Activated CD8-positive, alpha-beta memory T cell treated with anti-CD3 and anti-CD28 coated beads, Interleukin-2, amount 50 U/mL, for 48 hours (primary cell): ENCODE results near the gene HIRA.
"Not testable (repeated sequence)": the region's sequence is repeated elsewhere in the genome, so short reads cannot be mapped to it uniquely, and the experiment has no call there.

Source experiments
- DNase-seq: peaks from one replicate; pipeline ENCODE4 v3.0.0-alpha.2; 2020

HIRA gene

GRCh38 chr22:19382240-19382639 lies 49.3 kb downstream of the HIRA start:
- DNase-seq: peak; percentile 17

DNA sequence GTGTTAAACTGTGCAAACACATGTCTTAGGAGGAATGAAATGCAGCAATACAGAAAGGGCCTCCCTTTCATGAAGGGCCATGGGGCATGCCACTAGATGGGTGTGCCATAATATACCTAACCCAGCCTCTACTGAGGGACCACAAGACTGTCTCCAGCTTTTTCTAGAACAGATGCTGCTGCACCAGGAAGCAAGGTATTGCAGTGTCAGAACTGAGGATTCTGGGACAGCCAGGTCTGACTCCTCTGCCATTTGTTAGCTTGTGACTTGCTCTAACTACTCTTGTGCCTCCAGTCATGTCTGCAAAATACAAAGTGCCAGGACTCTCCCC lies 53.2 kb downstream of the HIRA start:
- DNase-seq: peak; percentile 10

DNA sequence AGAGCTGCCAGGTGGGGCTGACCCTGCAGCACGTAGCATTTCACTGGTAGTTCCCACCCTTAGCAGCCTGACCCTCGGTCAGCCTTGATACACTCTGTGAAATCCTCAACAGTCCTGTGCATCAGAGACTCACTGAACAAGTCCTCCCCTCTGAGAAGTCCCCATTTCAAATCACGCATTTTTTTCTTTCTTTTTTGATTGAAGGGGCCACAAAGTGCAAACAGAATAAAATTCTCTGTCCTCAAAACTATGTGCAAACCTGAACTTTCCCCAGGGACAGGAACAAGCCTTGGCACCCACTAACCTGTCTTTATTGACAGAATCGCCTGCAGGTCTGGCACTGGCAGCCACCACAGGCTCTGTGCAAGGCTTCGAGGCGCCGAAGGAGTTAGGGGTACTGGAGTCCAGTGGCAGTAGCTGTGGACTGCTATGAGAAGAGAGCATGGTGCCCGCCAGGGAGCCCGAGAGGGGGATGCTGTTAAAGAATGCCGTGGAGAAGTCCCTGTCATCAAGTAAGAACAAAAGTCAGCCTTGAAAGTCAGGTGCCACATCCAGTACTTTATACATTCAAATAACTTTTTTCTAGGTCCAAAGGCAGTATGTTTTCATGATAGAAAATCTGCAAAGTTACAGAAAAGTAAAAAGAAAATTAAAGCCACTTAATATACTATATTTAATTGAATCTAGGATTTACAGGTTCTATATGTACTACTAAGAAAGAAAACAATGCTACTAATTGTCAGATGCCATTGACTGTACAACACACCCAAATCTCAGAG lies 53.8 kb downstream of the HIRA start:
- DNase-seq: peak; percentile 25

DNA sequence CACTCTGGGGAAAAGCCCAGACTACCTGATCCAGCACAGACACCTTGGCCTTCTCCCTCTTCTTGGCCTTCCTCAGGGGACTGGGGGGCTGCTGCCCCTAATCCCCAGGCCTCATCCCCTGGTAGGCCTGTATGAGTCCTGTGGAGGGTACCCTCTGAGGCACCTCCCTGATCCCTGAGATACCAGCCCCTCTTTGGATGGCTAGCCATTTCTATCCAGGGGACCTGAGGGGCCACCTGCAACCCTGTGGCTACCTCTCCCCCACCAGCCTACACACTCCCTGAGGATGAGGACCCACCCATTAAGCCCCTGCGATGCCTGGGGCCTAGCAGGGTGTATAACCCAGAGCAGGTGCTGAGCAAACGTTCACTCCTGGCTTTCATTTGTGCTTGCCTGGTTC lies 54.6 kb downstream of the HIRA start:
- DNase-seq: peak; percentile 30

DNA sequence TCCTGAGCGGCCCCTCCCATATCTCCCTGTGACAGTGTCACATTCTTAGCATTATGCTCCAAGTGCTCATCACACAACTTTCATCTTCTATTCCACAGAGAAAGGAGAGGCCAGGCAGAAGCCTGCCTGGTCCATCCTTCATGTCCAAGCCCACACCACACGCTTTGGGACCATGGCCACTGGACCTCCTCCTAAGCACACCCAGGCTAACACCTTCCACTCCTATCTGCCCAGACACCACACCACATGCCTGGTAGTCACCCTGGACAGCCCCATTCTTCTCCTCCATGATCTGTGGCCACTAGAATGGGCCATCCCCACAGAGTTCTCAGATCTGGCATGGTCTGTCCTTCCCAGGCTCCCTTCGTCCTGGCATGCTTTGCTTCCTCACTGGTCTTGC lies 55.3 kb downstream of the HIRA start:
- peak; percentile 25 for DNase-seq

GRCh38 chr22:19375435-19375834 lies 56.1 kb downstream of the HIRA start:
- DNase-seq: peak; percentile 22

DNA sequence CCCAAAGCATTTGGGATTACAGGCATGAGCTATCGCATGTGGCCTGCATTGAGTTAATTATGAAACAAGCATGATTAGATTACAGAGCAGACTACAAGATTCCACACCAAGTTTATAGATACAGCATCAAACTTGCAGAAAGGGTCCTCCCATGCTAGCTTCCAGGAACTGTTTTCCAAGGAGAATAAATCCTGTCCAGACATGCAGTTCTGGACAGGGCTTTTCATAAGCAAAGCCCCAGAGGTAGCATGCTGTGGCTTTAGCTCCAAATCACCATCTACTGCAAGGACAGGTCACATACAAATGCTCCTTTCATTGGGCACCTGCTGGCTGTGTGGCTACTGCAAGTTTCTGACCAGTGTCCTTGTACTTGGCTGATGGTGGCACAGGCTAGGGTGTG lies 57.1 kb downstream of the HIRA start:
- no peak for DNase-seq

- DNase-seq: no peak
Measured at GRCh38 chr22:19373450-19373849, 58.1 kb downstream of the HIRA start.

- no peak for DNase-seq
Measured at GRCh38 chr22:19371893-19372292, 59.6 kb downstream of the HIRA start.

DNA sequence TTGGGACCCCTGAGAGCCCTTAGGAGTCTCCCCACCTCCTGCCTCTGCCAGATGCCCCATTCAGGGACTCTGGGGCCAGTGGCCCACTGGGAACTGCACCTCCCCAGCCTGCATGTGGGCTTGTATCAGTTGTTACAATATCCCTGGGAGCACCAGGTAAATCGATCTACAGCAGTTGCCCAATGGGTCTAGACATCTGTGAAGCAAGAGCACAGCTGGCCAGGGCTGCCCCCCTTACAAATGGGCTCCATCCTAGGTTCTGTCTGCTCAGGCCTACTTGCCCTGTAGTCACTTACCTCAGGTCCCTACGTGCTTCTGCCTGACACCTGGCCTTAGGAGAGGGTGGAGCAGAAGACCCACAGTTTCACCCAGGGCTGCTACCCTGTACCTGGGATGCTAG lies 62.7 kb downstream of the HIRA start:
- DNase-seq: peak; percentile 35

GRCh38 chr22:19367763-19368367 lies 63.7 kb downstream of the HIRA start:
- DNase-seq: peak; percentile 8

- DNase-seq: not testable (repeated sequence)
Measured at GRCh38 chr22:19363541-19363940, 68.0 kb downstream of the HIRA start.

DNA sequence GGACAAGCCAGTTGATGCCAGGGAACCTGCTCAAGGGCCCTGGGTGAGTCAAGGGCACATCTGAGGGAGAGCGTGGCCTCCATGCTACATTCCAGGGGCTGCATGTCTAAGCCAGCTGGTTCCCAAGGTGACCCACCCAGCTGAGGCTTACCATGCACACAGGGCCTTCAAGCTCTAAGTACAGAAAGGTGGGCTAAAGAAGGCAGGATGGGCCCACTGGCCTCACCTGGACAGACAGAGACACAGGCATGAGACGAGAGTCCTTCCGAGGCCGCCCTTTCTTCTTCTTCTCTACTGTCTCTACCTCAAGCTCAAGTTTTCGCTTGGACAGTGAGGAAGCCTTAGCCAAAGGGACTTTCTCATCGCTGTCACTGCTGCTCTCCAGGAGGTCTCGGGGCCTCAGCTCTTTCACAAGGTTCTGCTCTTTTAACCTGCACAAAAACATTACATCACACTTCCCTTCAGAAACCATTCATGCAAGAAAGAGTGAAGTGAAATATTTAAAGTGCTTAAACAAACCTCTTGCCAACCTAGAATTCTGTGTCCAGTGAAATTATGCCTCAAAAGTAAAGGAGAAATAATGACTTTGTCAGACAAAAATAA lies 69.9 kb downstream of the HIRA start:
- DNase-seq: no peak

- no peak for DNase-seq
Measured at GRCh38 chr22:19360862-19361261, 70.7 kb downstream of the HIRA start.

DNA sequence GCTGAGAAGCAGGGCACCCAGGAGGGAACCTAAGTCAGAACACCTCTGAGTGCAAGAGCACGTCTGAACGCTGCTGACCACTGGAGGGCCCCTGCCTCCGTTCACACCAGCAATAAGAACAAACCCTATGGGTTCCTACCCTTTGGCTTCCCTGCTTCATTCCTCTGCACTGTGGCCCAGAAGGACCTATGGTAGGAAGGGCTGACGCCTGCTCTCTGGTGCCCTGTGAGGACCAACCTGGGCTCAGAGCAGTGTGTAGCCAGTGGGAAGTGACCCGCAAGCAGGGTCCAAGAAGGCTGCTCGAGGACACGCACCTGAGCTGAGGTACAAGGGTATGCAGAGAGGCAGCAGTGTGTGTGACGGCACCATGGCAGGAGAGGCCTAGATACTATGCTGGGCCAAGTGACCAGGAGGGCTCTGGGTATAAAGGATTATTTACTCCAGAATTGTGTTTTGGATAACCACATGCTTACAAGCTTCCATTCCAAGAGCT lies 71.2 kb downstream of the HIRA start:
- no peak for DNase-seq

- DNase-seq: no peak
Measured at GRCh38 chr22:19359554-19360299, 71.8 kb downstream of the HIRA start.

DNA sequence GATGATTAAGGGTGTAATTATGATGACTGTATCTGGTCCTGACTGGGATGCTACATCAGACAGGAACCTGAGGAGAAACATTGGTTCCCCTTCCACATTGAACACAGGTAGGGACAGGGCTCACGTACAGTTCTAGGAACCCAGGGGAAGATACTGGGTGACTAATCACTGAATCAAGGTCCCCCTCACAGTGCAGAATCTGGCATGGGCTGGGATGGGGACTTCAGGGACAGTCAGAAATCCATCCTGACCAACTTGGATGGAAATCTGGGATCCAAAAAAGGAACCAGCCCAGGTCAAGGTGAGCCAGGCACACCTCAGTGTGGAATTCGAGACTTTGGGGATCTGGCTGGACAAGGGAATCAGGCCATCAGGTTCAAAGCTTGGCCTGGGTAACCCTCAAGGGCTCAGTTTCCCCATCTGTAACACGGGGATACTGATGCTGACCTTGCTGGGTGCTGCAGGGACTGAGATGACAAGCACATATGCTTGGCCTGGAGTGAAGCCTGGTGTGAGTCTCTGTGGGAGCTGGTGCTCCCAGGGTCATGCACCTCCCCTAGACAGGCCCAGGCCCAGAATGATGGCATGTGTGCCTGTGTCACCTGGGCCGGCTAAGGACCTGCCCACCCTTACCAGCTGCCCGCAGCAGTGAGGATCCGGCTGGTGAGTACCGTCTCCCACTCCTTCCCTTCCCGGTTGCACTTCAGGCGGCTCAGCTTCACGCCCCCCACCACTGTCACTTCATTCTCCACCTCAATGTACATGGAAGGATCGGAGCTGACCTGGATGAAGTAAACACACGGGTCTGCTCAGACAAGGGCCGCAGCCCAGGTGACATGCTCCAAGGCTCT lies 72.6 kb downstream of the HIRA start:
- no peak for DNase-seq

- DNase-seq: no peak
Measured at GRCh38 chr22:19358195-19358594, 73.3 kb downstream of the HIRA start.

DNA sequence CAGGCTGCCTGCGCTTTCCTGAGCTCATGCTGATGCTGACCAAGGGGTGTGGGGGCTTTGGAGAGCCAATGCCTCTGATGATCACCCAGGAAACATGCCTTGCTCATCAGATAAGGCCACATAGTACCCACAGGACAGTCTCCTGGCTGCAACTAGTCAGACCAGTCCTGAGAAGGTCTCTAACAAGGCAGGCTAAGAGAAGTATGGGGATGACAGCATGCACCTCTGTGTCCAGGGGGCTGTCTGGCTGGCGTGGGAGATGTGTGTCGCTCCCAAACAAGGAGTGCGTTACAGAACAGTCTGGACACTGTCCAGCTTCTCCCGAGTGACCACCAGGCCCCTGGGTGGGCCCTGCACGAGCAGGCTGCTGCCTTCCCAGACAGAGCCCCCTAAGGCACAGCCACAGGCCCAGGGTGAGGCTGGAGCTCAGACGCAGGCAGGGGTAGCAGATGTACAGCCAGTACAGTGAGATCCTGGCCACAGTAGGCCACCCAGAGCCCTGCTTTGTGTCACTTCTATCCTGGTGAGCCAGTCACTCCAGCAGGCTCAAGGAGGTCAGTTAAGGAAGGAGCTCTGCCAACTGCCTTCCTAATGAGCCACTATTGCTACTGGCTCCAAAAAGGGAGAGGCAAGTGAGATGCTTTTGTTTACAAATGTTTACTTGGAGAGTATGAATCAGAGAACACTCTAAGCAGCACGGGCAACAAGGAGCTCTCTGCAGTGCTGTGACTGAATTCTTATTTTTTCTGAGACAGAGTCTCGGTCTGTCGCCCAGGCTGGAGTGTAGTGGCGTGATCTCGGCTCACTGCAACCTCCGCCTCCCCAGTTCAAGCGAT lies 74.0 kb downstream of the HIRA start:
- no peak for DNase-seq

DNA sequence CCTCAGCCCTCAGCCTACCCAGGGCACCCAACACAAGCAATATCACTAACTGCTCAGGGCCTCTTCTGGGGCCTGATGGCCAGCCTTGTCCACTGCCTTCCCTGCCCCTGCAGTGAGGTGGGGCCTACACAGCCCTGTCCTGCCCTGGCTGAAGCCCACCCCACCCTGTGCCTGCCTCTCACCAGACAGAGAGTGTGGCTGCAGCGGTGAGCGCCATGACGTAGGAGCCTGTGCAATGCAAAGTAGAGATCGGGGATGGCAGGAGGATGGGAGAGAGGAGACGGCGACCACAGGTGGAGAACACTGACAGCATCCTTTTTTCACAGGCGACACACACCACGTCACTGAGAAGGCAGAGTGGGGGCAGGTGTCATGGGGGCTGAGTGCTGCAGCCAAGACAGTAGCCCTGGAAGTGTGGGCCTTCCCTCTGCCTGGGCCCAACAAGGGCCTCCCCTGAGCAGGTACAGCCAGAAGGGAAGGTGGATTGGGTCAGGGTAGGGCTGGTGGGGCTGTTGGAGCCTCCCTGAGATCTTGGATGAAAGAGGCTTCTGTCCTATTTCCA lies 74.7 kb downstream of the HIRA start:
- no peak for DNase-seq
